WI38 (cell line): ENCODE results near the gene ZNF423.

ENCODE experiments used
- H3K4me3 ChIP-seq: 2 replicates; pipeline ENCODE4 v1.5.1; 2011; ENCODE audit warnings: low read depth, mild to moderate bottlenecking, control low read depth, low read length
- TF ChIP-seq, protein P1 (sequence below): IDR thresholded peaks from 2 replicates; pipeline ENCODE4 v1.5.1; 2012; ENCODE audit warnings: low read depth, mild to moderate bottlenecking, control low read depth, low read length

The ZNF423 gene

DNA sequence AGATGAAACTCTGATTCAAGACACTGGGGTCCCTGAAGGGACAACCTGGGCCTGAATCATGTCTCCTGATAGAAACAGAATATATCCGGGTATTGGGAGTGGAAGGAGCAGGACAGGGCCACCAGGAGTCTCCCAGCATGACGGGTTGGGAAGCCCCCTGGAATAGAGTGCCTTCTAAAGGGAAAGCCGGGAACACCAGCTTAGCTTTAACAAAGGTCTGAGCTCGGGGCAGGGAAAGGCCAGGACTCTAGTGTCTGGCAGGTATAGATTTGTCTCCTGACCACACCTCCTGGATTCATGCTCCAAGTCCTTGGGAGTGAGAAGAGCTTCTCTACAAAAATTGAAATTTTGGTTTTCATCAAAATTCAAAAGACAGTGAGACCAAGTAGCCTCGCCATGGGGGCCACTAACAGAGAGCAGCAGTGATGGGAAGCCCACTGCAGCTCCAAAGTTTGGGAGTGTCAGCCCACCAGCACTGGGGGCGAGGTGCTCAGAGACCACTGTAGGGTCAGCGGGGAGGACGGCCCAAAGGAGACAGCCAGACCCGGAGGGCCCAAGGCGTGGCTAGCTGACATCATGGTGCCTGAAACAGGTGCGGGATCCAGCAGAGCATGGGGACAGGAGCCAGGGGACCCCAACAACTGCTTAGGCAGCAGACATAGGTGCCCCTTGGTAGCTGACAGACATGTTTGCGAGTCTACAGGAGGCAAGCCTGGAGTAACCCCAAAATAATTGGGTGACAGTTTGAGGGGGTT is 401.3 kb downstream of the ZNF423 start:
- TF ChIP-seq, protein P1, sequence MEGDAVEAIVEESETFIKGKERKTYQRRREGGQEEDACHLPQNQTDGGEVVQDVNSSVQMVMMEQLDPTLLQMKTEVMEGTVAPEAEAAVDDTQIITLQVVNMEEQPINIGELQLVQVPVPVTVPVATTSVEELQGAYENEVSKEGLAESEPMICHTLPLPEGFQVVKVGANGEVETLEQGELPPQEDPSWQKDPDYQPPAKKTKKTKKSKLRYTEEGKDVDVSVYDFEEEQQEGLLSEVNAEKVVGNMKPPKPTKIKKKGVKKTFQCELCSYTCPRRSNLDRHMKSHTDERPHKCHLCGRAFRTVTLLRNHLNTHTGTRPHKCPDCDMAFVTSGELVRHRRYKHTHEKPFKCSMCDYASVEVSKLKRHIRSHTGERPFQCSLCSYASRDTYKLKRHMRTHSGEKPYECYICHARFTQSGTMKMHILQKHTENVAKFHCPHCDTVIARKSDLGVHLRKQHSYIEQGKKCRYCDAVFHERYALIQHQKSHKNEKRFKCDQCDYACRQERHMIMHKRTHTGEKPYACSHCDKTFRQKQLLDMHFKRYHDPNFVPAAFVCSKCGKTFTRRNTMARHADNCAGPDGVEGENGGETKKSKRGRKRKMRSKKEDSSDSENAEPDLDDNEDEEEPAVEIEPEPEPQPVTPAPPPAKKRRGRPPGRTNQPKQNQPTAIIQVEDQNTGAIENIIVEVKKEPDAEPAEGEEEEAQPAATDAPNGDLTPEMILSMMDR = no peak
- H3K4me3 ChIP-seq = no peak overlapping the region

DNA sequence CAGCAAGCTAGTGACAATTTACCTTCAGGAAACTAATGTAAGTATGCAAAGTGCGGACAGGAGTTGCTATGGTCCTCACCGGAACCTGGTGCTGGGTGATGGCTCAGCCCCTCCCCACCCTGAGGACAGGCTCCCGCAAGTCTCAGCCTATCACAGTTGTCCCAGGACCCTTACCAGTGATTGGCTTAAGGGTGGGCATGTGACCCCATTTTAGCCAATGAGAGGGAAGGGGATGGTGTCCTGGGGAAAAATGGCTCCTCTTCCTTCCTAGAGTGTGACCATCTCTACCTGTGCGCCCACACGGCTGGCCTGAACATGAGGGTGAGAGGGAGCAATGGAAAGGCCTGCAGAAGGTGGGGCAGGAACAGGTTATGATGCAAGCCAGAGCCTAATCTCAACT is 401.9 kb downstream of the ZNF423 start:
- TF ChIP-seq, protein P1 = no peak
- no peak overlapping the region for H3K4me3 ChIP-seq

DNA sequence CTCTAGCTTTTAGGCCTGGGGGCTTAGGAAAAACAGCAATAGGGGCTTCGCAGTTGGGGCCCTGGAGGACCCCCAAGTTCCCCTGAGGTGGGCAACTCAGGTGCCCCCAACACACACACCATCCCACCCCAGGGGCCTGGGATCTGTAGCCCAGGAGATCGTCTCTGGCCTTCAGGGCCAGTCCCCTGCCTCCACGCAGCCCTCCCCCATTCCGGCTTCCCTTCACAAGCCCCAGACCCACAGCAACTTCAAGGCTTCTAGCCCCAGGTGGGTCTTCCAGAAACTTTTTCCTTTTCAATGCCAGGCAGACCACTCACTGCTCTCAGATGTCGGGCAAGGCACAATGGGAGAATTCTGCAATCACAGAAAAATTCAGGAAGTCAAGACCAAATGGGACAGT is 402.9 kb downstream of the ZNF423 start:
- TF ChIP-seq, protein P1 = no peak
- no peak overlapping the region for H3K4me3 ChIP-seq

DNA sequence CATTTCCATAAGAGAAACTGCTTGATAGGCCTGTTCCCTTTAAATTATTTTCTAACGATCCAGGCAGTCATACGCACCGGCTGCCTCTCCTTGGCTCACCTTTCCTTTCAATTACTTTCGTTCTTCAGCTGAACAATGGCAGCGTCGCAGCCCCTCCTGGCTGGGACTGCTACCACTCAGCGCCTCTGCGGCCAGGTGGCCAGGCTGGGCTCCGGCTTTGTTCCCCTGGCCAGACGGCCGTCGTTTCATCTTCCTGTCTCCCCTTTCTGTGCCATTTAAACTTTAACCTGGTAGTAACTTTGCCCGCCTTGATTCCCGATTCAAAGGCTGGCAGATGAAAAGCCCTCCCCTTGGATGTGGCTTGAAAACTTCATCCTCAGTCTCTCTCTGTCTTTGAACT is 403.3 kb downstream of the ZNF423 start:
- H3K4me3 ChIP-seq = no peak overlapping the region
- TF ChIP-seq, protein P1 = no peak

DNA sequence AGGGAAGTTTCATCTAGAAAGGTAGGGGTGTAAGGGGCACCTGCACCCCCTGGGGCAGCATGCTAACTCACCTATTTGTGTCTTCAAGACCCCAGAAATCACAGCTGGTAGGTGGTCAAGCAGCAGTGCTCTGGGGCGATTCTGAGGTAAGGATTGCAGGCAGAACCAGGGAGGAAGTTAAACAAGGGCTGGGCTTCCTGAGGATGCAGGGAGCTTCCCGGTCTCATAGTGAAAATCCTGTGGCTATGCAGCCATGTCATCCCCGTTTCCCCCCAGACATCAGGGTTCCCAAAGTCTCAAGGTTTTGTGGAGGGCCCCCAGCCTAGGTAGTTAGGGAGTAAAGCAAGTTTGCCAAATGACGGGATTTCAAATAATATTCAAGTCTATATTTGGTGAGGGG is 403.8 kb downstream of the ZNF423 start:
- TF ChIP-seq, protein P1 = no peak
- H3K4me3 ChIP-seq = no peak overlapping the region

DNA sequence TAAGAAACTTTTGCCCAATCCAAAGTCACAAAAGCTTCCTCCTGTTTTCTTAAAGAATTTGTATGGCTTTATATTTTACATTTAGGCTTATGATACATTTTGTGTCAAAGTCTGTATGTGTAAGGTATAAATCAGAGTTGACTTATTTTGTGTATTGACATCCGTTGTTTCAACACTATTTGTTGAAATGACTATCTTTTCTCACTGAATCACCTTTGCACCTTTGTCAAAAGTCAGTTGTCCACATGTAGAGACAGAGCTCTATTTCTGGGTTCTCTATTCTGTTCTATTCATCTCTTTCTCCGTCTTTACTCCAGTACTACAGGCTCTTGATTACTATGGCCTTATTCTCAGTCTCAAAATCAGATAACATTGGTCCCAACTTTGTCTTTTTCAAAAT is 409.1 kb downstream of the ZNF423 start:
- TF ChIP-seq, protein P1 = no peak
- H3K4me3 ChIP-seq = no peak overlapping the region

DNA sequence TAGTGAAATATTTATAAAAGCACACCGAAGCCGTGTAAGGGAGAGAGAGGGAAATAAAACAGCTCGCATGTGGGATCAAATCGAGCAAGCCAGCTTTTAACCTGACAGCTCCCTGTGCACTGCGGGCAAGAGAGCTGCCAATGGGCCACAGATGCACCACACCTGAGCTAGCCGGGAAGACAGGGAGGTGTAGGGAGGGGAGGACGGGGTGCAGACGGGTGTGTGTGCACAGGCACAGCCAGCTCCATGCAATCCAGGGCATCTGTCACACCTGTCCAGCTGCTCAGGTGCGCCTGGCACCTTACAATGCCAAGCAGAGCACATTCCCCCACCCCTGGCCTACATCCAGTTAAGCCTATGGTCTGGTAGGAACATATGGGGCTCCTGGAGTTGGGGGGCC is 412.3 kb downstream of the ZNF423 start:
- no peak overlapping the region for H3K4me3 ChIP-seq
- TF ChIP-seq, protein P1 = no peak
